Mucosa of descending colon (tissue), 3 donors: Measurements from ENCODE around the gene TCTA. TPM values are rescaled to one million over a fixed set of nuclear protein-coding genes. Genes with fewer than 3 reads are reported as not detected.
A peak's percentile ranks its signal among the peaks of the same experiment; 100 is the strongest.

Experiments
- ATAC-seq: fragments of 200-7000 bp; cut with Tn5 transposase; one replicate; pipeline ENCODE4 v1.9.1; 2020; ENCODE audit warnings: mild to moderate bottlenecking, moderate library complexity
- DNase-seq, 3 donors: peaks; one replicate each; pipeline ENCODE4 v3.0.0-alpha.2; 2020
- H3K36me3 ChIP-seq: fragments of 200-600 bp; one replicate; pipeline ENCODE4 v1.8.0; 2021; ENCODE audit warnings: low read depth, mild to moderate bottlenecking
- H3K4me1 ChIP-seq: fragments of 200-600 bp; one replicate; pipeline ENCODE4 v1.8.0; 2021; ENCODE audit warnings: low read depth, mild to moderate bottlenecking
- H3K4me3 ChIP-seq: fragments of 200-600 bp; one replicate; pipeline ENCODE4 v1.8.0; 2021; ENCODE audit warnings: mild to moderate bottlenecking
- H3K9me3 ChIP-seq: fragments of 200-600 bp; one replicate; pipeline ENCODE4 v1.8.0; 2021; ENCODE audit warnings: mild to moderate bottlenecking
- CTCF ChIP-seq: fragments of 200-600 bp; IDR thresholded peaks from one replicate; pipeline ENCODE4 v1.8.0; 2022; ENCODE audit warnings: antibody characterized with exemption, mild to moderate bottlenecking
- intact Hi-C, 2 donors: fragments of 100-400 bp; cut with DNase I in 1 of 2; cut with micrococcal nuclease in 1 of 2; formaldehyde crosslinking; loops; one replicate each; pipeline versions ENCODE4 v1.11.0 to v1.11.1; 2022; cut with DNase I, micrococcal nuclease
- total RNA-seq, 3 donors: library from RNA; stranded (reverse); fragmentation: NEBNext Ultra II Directional in 2 of 3; extraction: Animal tissue kit (Norgen Biotek cat#: 25700) in 2 of 3; gene quantifications; one replicate each; pipeline versions ENCODE4 v1.2.1 to v1.2.4, GENCODE V29; 2021 to 2023
- donor health status: DM: no; HTN: no; CAD: no; lungs with moderate emphysema.
- donor health status: DM: no; HTN: no; CAD: no.
- donor health status: DM: no; HTN: yes; CAD: no.

Gene TCTA
- total RNA-seq, 3 donors from 2014 or later, result 31.6 to 44.4 (median 43.5) TPM

- Histone ChIP-seq H3K4me3 (no peak overlapping the region), H3K4me1 (peaks cover 10% of the 10 kb centered on the region), H3K36me3 (no peaks in the 10 kb centered on the region), H3K9me3 (no peaks in the 10 kb centered on the region)
- ATAC-seq (peak; percentile 13), DNase-seq (no peak)
- intact Hi-C loops, result no loop called here
- no peak for TF ChIP-seq CTCF
Observed at GRCh38 chr3:49462222-49462621, 50.0 kb downstream of the TCTA start.

- Histone ChIP-seq H3K4me3 (no peak overlapping the region), H3K36me3 (peaks cover 3% of the 10 kb centered on the region), H3K4me1 (peaks cover 18% of the 10 kb centered on the region), H3K9me3 (no peaks in the 10 kb centered on the region)
- DNase-seq (no peak), ATAC-seq (no peak)
- TF ChIP-seq CTCF, result no peak
- intact Hi-C loops, result no loop called here
Observed at GRCh38 chr3:49465270-49466034, 53.2 kb downstream of the TCTA start.

Other genes with a start within 250 kb of the TCTA start
- 10 to 100 TPM; 15.2 to 20.7 (median 19.9) TPM for gene CCDC71, start 246.1 kb upstream of the TCTA start, total RNA-seq
- gene KLHDC8B, start 240.8 kb upstream of the TCTA start, total RNA-seq, result 10 to 100 TPM in 1 of 3 donors, 1 to 10 TPM in 2; 6.3 to 68.4 (median 6.3) TPM
- gene C3orf62, start 135.2 kb upstream of the TCTA start, total RNA-seq, result 1 to 10 TPM; 4.5 to 7.8 (median 5.5) TPM
- 10 to 100 TPM; 46.4 to 60.5 (median 58.9) TPM for gene USP4, start 72.4 kb upstream of the TCTA start, total RNA-seq
- 100 to 1,000 TPM; 122 to 148 (median 144) TPM for gene GPX1, start 54.1 kb upstream of the TCTA start, total RNA-seq
- gene RHOA, start 447 bp upstream of the TCTA start, total RNA-seq, result 100 to 1,000 TPM; 358 to 430 (median 419) TPM
- gene AMT, start 10.1 kb downstream of the TCTA start, total RNA-seq, result 10 to 100 TPM; 15.8 to 36.3 (median 22.9) TPM
- 10 to 100 TPM in 2 of 3 donors, 1 to 10 TPM in 1; 8.8 to 19.4 (median 17.7) TPM for gene NICN1, start 16.9 kb downstream of the TCTA start, total RNA-seq
- gene DAG1, start 57.8 kb downstream of the TCTA start, total RNA-seq, result 10 to 100 TPM; 76.9 to 97.3 (median 88.8) TPM
- 1 to 10 TPM in 1 of 3 donors, under 1 TPM in 2; 0.17 to 1.2 (median 0.36) TPM for gene BSN, start 142.1 kb downstream of the TCTA start, total RNA-seq